GM12878 (cell line): ENCODE measurements around the gene C1S. TPM values are rescaled to one million over a fixed set of nuclear protein-coding genes. Genes with fewer than 3 reads are reported as not detected.

Experiments
- ATAC-seq: fragments of 200-7000 bp; cut with Tn5 transposase; 3 replicates; pipeline ENCODE4 v1.9.1; 2020; ENCODE audit warnings: mild to moderate bottlenecking, moderate library complexity
- BruUV-seq: library from RNA; stranded (reverse); fragments of 400-500 nt; replicated peaks from 2 replicates; lab custom pipeline; 2021; lab: Mats Ljungman, UMichigan
- CTCF ChIA-PET: fragments of 300-600 bp; sonication (Branson Sonifier 250); formaldehyde crosslinking; extraction: SDS; loops from one replicate; lab custom pipeline; 2021; ENCODE audit warnings: inconsistent platforms; lab: Yijun Ruan, JAX
- POLR2A ChIA-PET: fragments of 350-600 bp; formaldehyde crosslinking; extraction: SDS; loops from one replicate; lab custom pipeline; 2021; ENCODE audit warnings: inconsistent platforms; lab: Charles Lee
- RAD21 ChIA-PET: fragments of 300-600 bp; sonication (Branson Sonifier 250); formaldehyde crosslinking; loops from one replicate; lab custom pipeline; 2023; ENCODE audit warnings: antibody characterized with exemption; ENCODE audit not compliant: unreplicated experiment; lab: Charles Lee
- SMC1A ChIA-PET: fragments of 300-600 bp; sonication (Branson Sonifier 250); formaldehyde crosslinking; loops from one replicate; lab custom pipeline; 2023; ENCODE audit not compliant: unreplicated experiment, uncharacterized antibody; lab: Charles Lee
- DNase-seq: peaks from one replicate; pipeline ENCODE4 v3.0.0-alpha.2; 2011; ENCODE audit warnings: low read depth, low spot score
- FAIRE-seq: peaks from 3 replicates; lab custom pipeline; 2011; peaks lifted over from hg19 to GRCh38; lab: Jason Lieb, UNC
- H2AFZ ChIP-seq: 2 replicates; pipeline ENCODE4 v1.6.0; 2011; ENCODE audit warnings: low read depth, low read length, control low read depth; ENCODE audit not compliant: control insufficient read depth
- H3K27ac ChIP-seq: 2 replicates; pipeline ENCODE4 v1.5.1; 2011; ENCODE audit warnings: control low read depth; ENCODE audit not compliant: control insufficient read depth, insufficient read depth
- H3K27me3 ChIP-seq, 2 experiments: replicated peaks in 1 of 2; 2 replicates each; pipeline versions ENCODE4 v1.6.0 to v1.6.1; 2011; ENCODE audit warnings: low read length in 1 of 2; ENCODE audit not compliant: control insufficient read depth in 2 of 2, insufficient read depth in 2 of 2
- H3K36me3 ChIP-seq, 2 experiments: 2 replicates each; pipeline ENCODE4 v1.5.1; 2011; ENCODE audit warnings: low read length in 1 of 2; ENCODE audit not compliant: control insufficient read depth in 2 of 2, insufficient read depth in 2 of 2
- H3K4me1 ChIP-seq: 2 replicates; pipeline ENCODE4 v1.6.1; 2011; ENCODE audit warnings: mild to moderate bottlenecking, low read length, moderate library complexity, mixed read lengths; ENCODE audit not compliant: control insufficient read depth, insufficient read depth
- H3K4me2 ChIP-seq: 2 replicates; pipeline ENCODE4 v1.6.0; 2011; ENCODE audit warnings: control low read depth; ENCODE audit not compliant: control insufficient read depth, insufficient read depth
- H3K4me3 ChIP-seq: fragments of 200-600 bp; sonication (generic); 2 replicates; pipeline ENCODE4 v1.5.1; 2016
- H3K79me2 ChIP-seq: 2 replicates; pipeline ENCODE4 v1.6.0; 2011; ENCODE audit warnings: low read length; ENCODE audit not compliant: control insufficient read depth, insufficient read depth
- H3K9ac ChIP-seq: 2 replicates; pipeline ENCODE4 v1.8.0; 2011; ENCODE audit warnings: low read length, control low read depth, mixed read lengths; ENCODE audit not compliant: control insufficient read depth, insufficient read depth
- H3K9me3 ChIP-seq: replicated peaks from 3 replicates; pipeline ENCODE4 v1.5.1; 2011; ENCODE audit warnings: mild to moderate bottlenecking, low read length; ENCODE audit not compliant: control insufficient read depth, insufficient read depth
- H4K20me1 ChIP-seq: 2 replicates; pipeline ENCODE4 v1.6.0; 2011; ENCODE audit not compliant: control insufficient read depth, insufficient read depth
- ASH2L ChIP-seq: fragments of 300-600, 200-600 bp; sonication (generic); IDR thresholded peaks from 2 replicates; pipeline ENCODE4 v1.6.1; 2017; ENCODE audit warnings: low read depth, mild to moderate bottlenecking, borderline replicate concordance
- ATF3 ChIP-seq: IDR thresholded peaks from 2 replicates; pipeline ENCODE4 v1.6.1; 2011; ENCODE audit warnings: low read depth, mild to moderate bottlenecking, low read length, moderate library complexity, borderline replicate concordance; ENCODE audit errors: extremely low read depth
- CHD2 ChIP-seq: IDR thresholded peaks from 2 replicates; pipeline ENCODE4 v1.6.1; 2011; ENCODE audit warnings: low read depth, low read length, improper control_type of control experiment, borderline replicate concordance
- CREM ChIP-seq: IDR thresholded peaks from 2 replicates; pipeline ENCODE4 v1.6.1; 2014; ENCODE audit warnings: antibody characterized with exemption, low read depth
- DPF2 ChIP-seq: fragments of 450-650 bp; IDR thresholded peaks from 2 replicates; pipeline ENCODE4 v1.6.1; 2017; ENCODE audit warnings: mild to moderate bottlenecking
- ELK1 ChIP-seq: IDR thresholded peaks from 2 replicates; pipeline ENCODE4 v1.6.1; 2012; ENCODE audit warnings: low read depth, low read length, improper control_type of control experiment
- EP300 ChIP-seq, 2 experiments: fragments of 150-350 bp in 1 of 2; IDR thresholded peaks; 2 replicates each; pipeline ENCODE4 v1.6.1; 2011 to 2012; ENCODE audit warnings: low read depth in 2 of 2, low read length in 2 of 2, borderline replicate concordance in 1 of 2, improper control_type of control experiment in 1 of 2, inconsistent platforms in 1 of 2; ENCODE audit not compliant: control insufficient read depth in 1 of 2
- FOXK2 ChIP-seq: fragments of 450-650 bp; IDR thresholded peaks from 2 replicates; pipeline ENCODE4 v1.6.1; 2017; ENCODE audit warnings: mild to moderate bottlenecking, moderate library complexity
- KLF5 ChIP-seq: fragments of 450-650 bp; IDR thresholded peaks from 2 replicates; pipeline ENCODE4 v1.6.1; 2014; ENCODE audit warnings: mild to moderate bottlenecking; ENCODE audit not compliant: partially characterized antibody
- MXI1 ChIP-seq: fragments of 150-350 bp; IDR thresholded peaks from 2 replicates; pipeline ENCODE4 v1.6.1; 2011; ENCODE audit warnings: low read depth, mild to moderate bottlenecking, inconsistent platforms, low read length, improper control_type of control experiment
- NFXL1 ChIP-seq: fragments of 450-650 bp; IDR thresholded peaks from 2 replicates; pipeline ENCODE4 v1.6.1; 2017; ENCODE audit warnings: antibody characterized with exemption, mild to moderate bottlenecking, borderline replicate concordance
- PAX8 ChIP-seq: fragments of 450-650 bp; IDR thresholded peaks from 2 replicates; pipeline ENCODE4 v1.6.1; 2017; ENCODE audit warnings: mild to moderate bottlenecking, moderate library complexity
- POU2F2 ChIP-seq: IDR thresholded peaks from 3 replicates; pipeline ENCODE4 v1.6.1; 2011; ENCODE audit warnings: low read depth, mild to moderate bottlenecking, low read length, borderline replicate concordance
- SMC3 ChIP-seq: IDR thresholded peaks from 2 replicates; pipeline ENCODE4 v1.6.1; 2011; ENCODE audit warnings: low read length, improper control_type of control experiment, borderline replicate concordance
- STAT1 ChIP-seq: fragments of 450-650 bp; conservative IDR thresholded peaks from 2 replicates; pipeline ENCODE4 v1.6.1; 2014; ENCODE audit warnings: antibody characterized with exemption, mild to moderate bottlenecking
- YBX1 ChIP-seq: fragments of 450-650 bp; IDR thresholded peaks from 2 replicates; pipeline ENCODE4 v1.6.1; 2016; ENCODE audit warnings: antibody characterized with exemption
- ZNF24 ChIP-seq: fragments of 450-650 bp; IDR thresholded peaks from 2 replicates; pipeline ENCODE4 v1.6.1; 2017; ENCODE audit warnings: antibody characterized with exemption, mild to moderate bottlenecking
- WGBS: methylation state at CpG from one replicate; pipeline ENCODE4 v1.1.6; 2016; ENCODE audit warnings: low lambda C conversion rate; ENCODE audit not compliant: insufficient replicate concordance, insufficient coverage; ENCODE audit errors: missing lambda C conversion rate; 5-methylcytosine and 5-hydroxymethylcytosine counted together
- in situ Hi-C: fragments of 300-500 bp; cut with MboI; formaldehyde crosslinking; loops from 9 replicates; pipeline ENCODE4 v1.14.3; 2018; ENCODE audit warnings: mixed read lengths
- intact Hi-C: fragments of 100-400 bp; cut with micrococcal nuclease; formaldehyde crosslinking; loops from one replicate; pipeline ENCODE4 v1.14.2; 2022; ENCODE audit not compliant: unreplicated experiment
- polyA plus RNA-seq, 11 experiments: library from polyadenylated mRNA; depleted of rRNA in 4 of 11; unstranded in 6 of 11; stranded (reverse) in 5 of 11; fragments of >200 nt; fragmentation: Nextera tagmentation in 4 of 11; fragmentation: Illumina TruSeq in 1 of 11; extraction: Ambion mirVana in 4 of 11; extraction: Trizol in 1 of 11; gene quantifications; 1 replicate in 1 of 11; 2 replicates in 10 of 11; pipeline versions ENCODE4 v1.2.1 to v1.2.3, GENCODE V29; 2011 to 2016; ENCODE audit warnings: inconsistent platforms in 2 of 11, missing spikeins in 2 of 11, low read depth in 1 of 11
- total RNA-seq, 4 experiments: library from RNA; depleted of rRNA in 3 of 4; stranded (reverse); fragments of >200 nt in 3 of 4; fragmentation: Illumina TruSeq in 1 of 4; extraction: Trizol in 1 of 4; gene quantifications; 2 replicates each; pipeline versions ENCODE4 v1.2.1 to v1.2.3, GENCODE V29; 2013 to 2021
- TF ChIP-seq, protein P1 (sequence below): fragments of 450-650 bp; conservative IDR thresholded peaks from 2 replicates; pipeline ENCODE4 v1.6.1; 2017; ENCODE audit warnings: mild to moderate bottlenecking, moderate library complexity
- TF ChIP-seq, protein P2 (sequence below): fragments of 450-650 bp; IDR thresholded peaks from 2 replicates; pipeline ENCODE4 v1.6.1; 2016; ENCODE audit warnings: mild to moderate bottlenecking

Gene C1S
- total and polyA plus RNA-seq, 10 of the 15 experiments (the other 5 are each of a cell fraction or from before 2014, with no cell fraction given) = 0.10 to 1.4 (median 0.42) TPM

DNA sequence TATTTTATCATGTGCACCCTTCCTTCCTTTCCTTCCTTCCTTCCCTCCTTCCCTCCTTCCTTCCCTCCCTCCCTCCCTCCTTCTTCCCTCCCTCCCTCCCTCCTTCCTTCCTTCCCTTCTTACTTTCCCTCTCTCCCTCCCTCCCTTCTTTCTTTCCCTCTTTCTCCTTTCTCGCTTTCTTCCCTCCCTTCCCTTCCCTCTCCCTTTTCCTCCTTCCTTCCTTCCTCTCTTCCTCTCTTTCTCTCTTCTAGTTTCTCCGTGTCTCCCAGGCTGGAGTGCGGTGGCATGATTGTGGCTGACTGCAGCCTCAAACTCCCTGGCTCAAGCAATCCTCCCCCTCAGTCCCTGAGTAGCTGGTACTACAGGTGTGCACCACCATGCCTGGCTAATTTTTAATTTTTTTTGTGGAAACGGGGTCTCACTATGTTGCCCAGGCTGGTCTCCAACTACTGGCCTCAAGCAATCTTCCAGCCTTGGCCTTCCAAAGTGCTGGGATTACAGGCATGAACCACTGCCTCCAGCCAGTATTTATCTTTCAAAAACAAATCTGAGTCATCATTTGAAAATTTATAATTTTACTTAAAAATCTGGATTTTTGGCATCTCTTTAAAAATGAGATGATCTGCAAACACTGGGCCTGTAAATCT, 40.7 kb downstream of the C1S start:
- Histone ChIP-seq H3K79me2 (no peaks in the 10 kb centered on the region), H3K27ac (no peak overlapping the region), H3K9me3 (peaks cover 3% of the 10 kb centered on the region; the same call in 2 of the 3 replicates), H4K20me1 (no peaks in the 10 kb centered on the region), H3K9ac (no peak overlapping the region), H3K27me3 (no peaks in the 10 kb centered on the region), H3K4me2 (no peak overlapping the region), H3K4me3 (no peak overlapping the region), H2AFZ (no peak overlapping the region), H3K36me3 (0 out of 4 replicates have a peak, but pooled peaks cover 0 to 3% of the 10 kb centered on the region in 2 experiments), H3K4me1 (no peaks in the 10 kb centered on the region)
- intact Hi-C loops = no loop called here
- BruUV-seq = no TSS peak
- WGBS = 96% methylated on average over 3 of the region's 4 CpGs
- ATAC-seq = no peak
- no peak for FAIRE-seq
- DNase-seq = no peak
- RAD21 ChIA-PET = no interaction called here
- POLR2A ChIA-PET = no interaction called here
- in situ Hi-C loops = no loop called here
- CTCF ChIA-PET = no interaction called here
- SMC1A ChIA-PET = interaction anchor here (1.0 kb wide), 1 partner anchor 12 kb away, joined by 4 read pairs; no protein-coding TSS in a partner anchor
- TF ChIP-seq CREM (no peak), YBX1 (no peak), POU2F2 (no peak), PAX8 (no peak), ELK1 (no peak), SMC3 (no peak), FOXK2 (no peak), MXI1 (no peak), STAT1 (no peak), EP300 (IDR thresholded peaks at IDR 0.05; ENCODE audit: borderline replicate concordance in 1 of 2, control insufficient read depth in 1 of 2, low read depth in 2 of 2, low read length in 2 of 2) (no peak), CHD2 (no peak), KLF5 (no peak), NFXL1 (no peak), DPF2 (no peak), ASH2L (no peak), ZNF24 (no peak), ATF3 (no peak)
- TF ChIP-seq, protein P1, sequence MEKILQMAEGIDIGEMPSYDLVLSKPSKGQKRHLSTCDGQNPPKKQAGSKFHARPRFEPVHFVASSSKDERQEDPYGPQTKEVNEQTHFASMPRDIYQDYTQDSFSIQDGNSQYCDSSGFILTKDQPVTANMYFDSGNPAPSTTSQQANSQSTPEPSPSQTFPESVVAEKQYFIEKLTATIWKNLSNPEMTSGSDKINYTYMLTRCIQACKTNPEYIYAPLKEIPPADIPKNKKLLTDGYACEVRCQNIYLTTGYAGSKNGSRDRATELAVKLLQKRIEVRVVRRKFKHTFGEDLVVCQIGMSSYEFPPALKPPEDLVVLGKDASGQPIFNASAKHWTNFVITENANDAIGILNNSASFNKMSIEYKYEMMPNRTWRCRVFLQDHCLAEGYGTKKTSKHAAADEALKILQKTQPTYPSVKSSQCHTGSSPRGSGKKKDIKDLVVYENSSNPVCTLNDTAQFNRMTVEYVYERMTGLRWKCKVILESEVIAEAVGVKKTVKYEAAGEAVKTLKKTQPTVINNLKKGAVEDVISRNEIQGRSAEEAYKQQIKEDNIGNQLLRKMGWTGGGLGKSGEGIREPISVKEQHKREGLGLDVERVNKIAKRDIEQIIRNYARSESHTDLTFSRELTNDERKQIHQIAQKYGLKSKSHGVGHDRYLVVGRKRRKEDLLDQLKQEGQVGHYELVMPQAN = no peak
- TF ChIP-seq, protein P2, sequence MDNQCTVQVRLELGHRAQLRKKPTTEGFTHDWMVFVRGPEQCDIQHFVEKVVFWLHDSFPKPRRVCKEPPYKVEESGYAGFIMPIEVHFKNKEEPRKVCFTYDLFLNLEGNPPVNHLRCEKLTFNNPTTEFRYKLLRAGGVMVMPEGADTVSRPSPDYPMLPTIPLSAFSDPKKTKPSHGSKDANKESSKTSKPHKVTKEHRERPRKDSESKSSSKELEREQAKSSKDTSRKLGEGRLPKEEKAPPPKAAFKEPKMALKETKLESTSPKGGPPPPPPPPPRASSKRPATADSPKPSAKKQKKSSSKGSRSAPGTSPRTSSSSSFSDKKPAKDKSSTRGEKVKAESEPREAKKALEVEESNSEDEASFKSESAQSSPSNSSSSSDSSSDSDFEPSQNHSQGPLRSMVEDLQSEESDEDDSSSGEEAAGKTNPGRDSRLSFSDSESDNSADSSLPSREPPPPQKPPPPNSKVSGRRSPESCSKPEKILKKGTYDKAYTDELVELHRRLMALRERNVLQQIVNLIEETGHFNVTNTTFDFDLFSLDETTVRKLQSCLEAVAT = no peak
